Measurements from ENCODE around the gene PXMP2. TPM values are rescaled to one million over a fixed set of nuclear protein-coding genes. Genes with fewer than 3 reads are reported as not detected.

Gene PXMP2
- total RNA-seq, 4 donors from 2014 or later = 40.8 to 72.5 (median 62.3) TPM

DNA sequence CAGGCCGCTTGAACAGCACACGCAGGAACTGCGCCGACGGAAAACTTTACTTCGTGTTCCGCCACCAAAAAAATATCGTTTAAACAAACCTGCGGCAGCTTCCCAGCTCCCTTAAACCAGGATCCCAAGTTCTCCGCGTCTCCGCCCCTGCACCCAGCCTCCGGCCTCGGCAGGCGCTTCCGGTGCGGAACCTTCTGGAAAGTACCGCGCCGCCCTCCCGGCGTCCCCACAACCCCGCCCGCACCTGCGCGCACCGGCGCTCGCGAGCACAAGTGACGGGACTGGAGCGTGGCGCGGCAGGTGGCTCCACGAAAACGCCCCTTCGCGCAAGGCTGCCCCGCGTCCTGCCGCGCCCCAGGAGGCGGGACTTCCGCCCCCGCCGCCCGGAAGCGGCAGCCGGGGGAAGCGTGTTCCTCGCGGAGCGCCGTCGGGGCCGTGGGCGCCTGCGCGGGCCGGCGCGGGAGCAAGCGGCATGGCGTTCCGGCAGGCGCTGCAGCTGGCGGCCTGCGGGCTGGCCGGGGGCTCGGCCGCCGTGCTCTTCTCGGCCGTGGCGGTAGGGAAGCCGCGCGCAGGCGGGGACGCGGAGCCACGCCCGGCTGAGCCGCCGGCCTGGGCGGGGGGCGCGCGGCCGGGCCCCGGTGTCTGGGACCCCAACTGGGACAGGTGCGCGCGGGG is 23.2 kb downstream of the PXMP2 start, which contains the start of gene PGAM5:
Gene PGAM5 (plus strand): TSS at position 438 of the 675 bp plus-strand sequence. CDS start 35 bp downstream, at position 473.
- 0 to 1% methylated on average over 20 to 58 of the region's 94 CpGs for WGBS, 2 donors
- H3K27ac ChIP-seq = peak within 1 kb of the TSS; percentile 44 to 88 (median 86)
- H3K4me3 ChIP-seq = peak within 1 kb of the TSS; percentile 77 to 98 (median 88)
- no peaks in the 10 kb centered on the region for H3K9me3 ChIP-seq
- peak; percentile 25 to 45 for DNase-seq (ENCODE audit: low spot score in 2 of 2)
- H3K4me1 ChIP-seq = peaks cover 0 to 26% (median 16%) of the 10 kb centered on the region in 4 donors
- peak; percentile 22 to 33 for TF ChIP-seq POLR2A (IDR thresholded peaks at IDR 0.05)
- peak in 1 of 2 donors; percentile 77 for TF ChIP-seq EP300 (IDR thresholded peaks at IDR 0.05)
- TF ChIP-seq, protein P1, sequence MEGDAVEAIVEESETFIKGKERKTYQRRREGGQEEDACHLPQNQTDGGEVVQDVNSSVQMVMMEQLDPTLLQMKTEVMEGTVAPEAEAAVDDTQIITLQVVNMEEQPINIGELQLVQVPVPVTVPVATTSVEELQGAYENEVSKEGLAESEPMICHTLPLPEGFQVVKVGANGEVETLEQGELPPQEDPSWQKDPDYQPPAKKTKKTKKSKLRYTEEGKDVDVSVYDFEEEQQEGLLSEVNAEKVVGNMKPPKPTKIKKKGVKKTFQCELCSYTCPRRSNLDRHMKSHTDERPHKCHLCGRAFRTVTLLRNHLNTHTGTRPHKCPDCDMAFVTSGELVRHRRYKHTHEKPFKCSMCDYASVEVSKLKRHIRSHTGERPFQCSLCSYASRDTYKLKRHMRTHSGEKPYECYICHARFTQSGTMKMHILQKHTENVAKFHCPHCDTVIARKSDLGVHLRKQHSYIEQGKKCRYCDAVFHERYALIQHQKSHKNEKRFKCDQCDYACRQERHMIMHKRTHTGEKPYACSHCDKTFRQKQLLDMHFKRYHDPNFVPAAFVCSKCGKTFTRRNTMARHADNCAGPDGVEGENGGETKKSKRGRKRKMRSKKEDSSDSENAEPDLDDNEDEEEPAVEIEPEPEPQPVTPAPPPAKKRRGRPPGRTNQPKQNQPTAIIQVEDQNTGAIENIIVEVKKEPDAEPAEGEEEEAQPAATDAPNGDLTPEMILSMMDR (IDR thresholded peaks at IDR 0.05) = peak in 2 of 5 experiments; percentile 11 to 36
- H3K36me3 ChIP-seq = peaks cover 0 to 28% (median 0%) of the 10 kb centered on the region in 3 donors
- H3K27me3 ChIP-seq = no peaks in the 10 kb centered on the region

DNA sequence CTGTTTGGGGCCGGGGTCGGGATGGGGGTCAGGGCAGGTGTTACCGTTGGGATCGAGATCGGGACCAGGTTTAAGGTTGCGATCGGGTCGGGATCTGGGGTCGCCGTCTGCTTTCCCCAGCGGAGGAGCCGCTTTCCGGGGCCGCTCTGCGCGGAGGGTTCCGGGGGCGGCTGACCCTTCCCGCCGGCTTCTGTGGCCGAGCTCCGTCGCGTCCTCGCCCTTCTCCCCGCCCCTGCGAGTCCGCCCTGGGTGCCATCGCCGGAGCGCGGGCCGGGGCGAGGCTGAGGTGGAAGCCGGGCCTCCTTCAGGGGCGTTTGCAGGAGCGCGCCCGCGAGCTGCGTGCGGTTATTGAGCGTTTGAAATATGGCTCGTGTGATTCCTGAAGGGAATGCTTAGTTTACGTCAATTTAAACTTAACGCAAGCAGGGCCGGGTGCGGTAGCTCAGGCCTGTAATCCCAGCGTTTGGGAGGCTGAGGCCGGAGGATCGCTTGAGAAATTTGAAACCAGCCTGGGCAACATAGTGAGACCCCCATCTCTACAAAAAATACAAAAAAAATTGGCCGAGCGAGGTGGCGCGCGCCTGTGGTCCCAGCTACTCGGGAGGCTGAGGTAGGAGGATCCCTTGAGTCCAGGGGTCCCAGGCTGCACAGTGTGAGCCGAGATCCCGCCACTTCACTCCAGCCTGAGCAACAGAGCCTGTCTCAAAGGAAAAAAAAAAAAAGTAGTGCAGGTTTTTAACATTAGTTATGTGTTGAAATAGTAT is 23.9 kb downstream of the PXMP2 start:
- WGBS, 2 donors = 12 to 17% methylated on average over 30 to 44 of the region's 59 CpGs
- Histone ChIP-seq H3K36me3 (peaks cover 0 to 35% (median 0%) of the 10 kb centered on the region in 3 donors), H3K27ac (peak overlapping the region in 2 of 4 donors; percentile 51 to 87), H3K4me3 (peak overlapping the region; percentile 77 to 94 (median 88)), H3K27me3 (no peaks in the 10 kb centered on the region), H3K9me3 (no peaks in the 10 kb centered on the region), H3K4me1 (peaks cover 0 to 26% (median 16%) of the 10 kb centered on the region in 4 donors)
- no peak for DNase-seq (ENCODE audit: low spot score in 2 of 2)
- TF ChIP-seq POLR2A (IDR thresholded peaks at IDR 0.05) (no peak), EP300 (IDR thresholded peaks at IDR 0.05) (no peak)
- TF ChIP-seq, protein P1 (IDR thresholded peaks at IDR 0.05) = no peak

DNA sequence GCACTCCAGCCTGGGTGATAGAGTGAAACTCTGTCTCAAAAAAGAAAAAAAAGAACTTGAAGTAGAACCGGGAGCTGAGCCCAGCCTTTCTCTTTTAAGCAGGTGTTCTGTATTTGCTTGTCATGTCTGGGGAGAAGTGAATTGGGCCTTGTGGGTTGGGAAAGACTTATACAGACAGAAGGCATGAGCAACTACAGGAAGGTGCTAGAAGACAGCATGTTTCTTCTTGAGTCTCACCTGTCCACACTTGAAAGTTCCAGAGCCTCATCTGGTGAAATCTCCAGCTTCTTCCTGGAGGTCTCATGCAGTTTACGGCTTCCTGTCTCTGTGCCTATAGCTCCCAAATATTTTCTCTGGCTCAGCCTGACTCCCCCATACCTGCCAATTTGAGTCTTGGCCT is 25.7 kb downstream of the PXMP2 start:
- no peaks in the 10 kb centered on the region for H3K9me3 ChIP-seq
- no peaks in the 10 kb centered on the region for H3K27me3 ChIP-seq
- H3K36me3 ChIP-seq = peaks cover 0 to 42% (median 0%) of the 10 kb centered on the region in 3 donors
- peaks cover 0 to 26% (median 16%) of the 10 kb centered on the region in 4 donors for H3K4me1 ChIP-seq
- WGBS, 2 donors = 85 to 87% methylated on average over 2 of the region's 2 CpGs
- no peak for DNase-seq (ENCODE audit: low spot score in 2 of 2)
- no peak overlapping the region for H3K27ac ChIP-seq
- TF ChIP-seq POLR2A (IDR thresholded peaks at IDR 0.05) (no peak), EP300 (IDR thresholded peaks at IDR 0.05) (no peak)
- TF ChIP-seq, protein P1 (IDR thresholded peaks at IDR 0.05) = no peak
- no peak overlapping the region for H3K4me3 ChIP-seq

DNA sequence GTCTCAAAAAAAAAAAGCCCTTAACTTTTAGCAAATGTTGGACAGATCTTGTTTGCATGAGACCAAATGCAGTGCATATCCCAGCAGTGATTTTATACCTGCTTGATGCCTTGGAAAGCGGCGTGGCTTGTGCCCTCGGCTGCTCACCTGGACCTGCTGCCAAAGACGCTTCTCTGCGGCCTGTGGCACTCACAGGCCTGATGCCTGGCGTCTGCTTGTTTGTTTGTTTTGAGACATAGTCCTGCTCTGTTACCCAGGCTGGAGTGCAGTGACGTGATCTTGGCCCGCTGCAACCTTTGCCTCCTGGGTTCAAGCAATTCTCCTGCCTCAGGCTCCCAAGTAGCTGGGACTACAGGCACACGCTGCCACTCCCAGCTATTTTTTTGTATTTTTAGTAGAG is 28.5 kb downstream of the PXMP2 start:
- Histone ChIP-seq H3K27ac (no peak overlapping the region), H3K9me3 (no peaks in the 10 kb centered on the region), H3K36me3 (peaks cover 0 to 64% (median 5%) of the 10 kb centered on the region in 3 donors), H3K27me3 (no peaks in the 10 kb centered on the region), H3K4me3 (no peak overlapping the region), H3K4me1 (peaks cover 0 to 18% (median 11%) of the 10 kb centered on the region in 4 donors)
- DNase-seq (ENCODE audit: low spot score in 2 of 2) = no peak
- TF ChIP-seq EP300 (IDR thresholded peaks at IDR 0.05) (no peak), POLR2A (IDR thresholded peaks at IDR 0.05) (no peak)
- TF ChIP-seq, protein P1 (IDR thresholded peaks at IDR 0.05) = no peak
- WGBS, 2 donors = 92 to 96% methylated on average over 9 of the region's 9 CpGs

Measured in tibial nerve (tissue), 4 donors.